H1 (cell line): Measurements from ENCODE around the gene FGGY. TPM values are rescaled to one million over a fixed set of nuclear protein-coding genes. Genes with fewer than 3 reads are reported as not detected.

Experiments used
- CTCF ChIA-PET: fragments of 300-600 bp; sonication (Branson Sonifier 250); formaldehyde crosslinking; loops from one replicate; lab custom pipeline; 2021; ENCODE audit not compliant: partially characterized antibody; lab: Charles Lee
- POLR2A ChIA-PET: fragments of 300-600 bp; sonication (Branson Sonifier 250); formaldehyde crosslinking; loops from one replicate; lab custom pipeline; 2021; ENCODE audit warnings: inconsistent platforms; ENCODE audit not compliant: partially characterized antibody; lab: Charles Lee
- DNase-seq, 2 experiments: peaks; one replicate each; pipeline versions ENCODE4 v3.0.0 to v3.0.0-alpha.2; 2010 to 2022; ENCODE audit warnings: low spot score in 2 of 2, low read depth in 1 of 2, mixed read lengths in 1 of 2
- FAIRE-seq: peaks from 2 replicates; lab custom pipeline; 2011; peaks lifted over from hg19 to GRCh38; lab: Jason Lieb, UNC
- H2AFZ ChIP-seq: 2 replicates; pipeline ENCODE4 v1.8.1; 2012; ENCODE audit warnings: low read length, inconsistent platforms
- H2AK5ac ChIP-seq: 2 replicates; pipeline ENCODE4 v1.6.1; 2013; ENCODE audit warnings: low read depth, low read length
- H2BK120ac ChIP-seq: replicated peaks from 2 replicates; pipeline ENCODE3; 2013; ENCODE audit warnings: low read depth, low read length, inconsistent platforms
- H2BK12ac ChIP-seq: 2 replicates; pipeline ENCODE4 v1.6.1; 2013; ENCODE audit warnings: low read depth, low read length
- H2BK15ac ChIP-seq: 2 replicates; pipeline ENCODE4 v1.6.1; 2013; ENCODE audit warnings: low read length
- H2BK20ac ChIP-seq: 2 replicates; pipeline ENCODE4 v1.6.1; 2013; ENCODE audit warnings: low read length
- H2BK5ac ChIP-seq: 2 replicates; pipeline ENCODE4 v1.6.1; 2013; ENCODE audit warnings: low read depth, low read length
- H3K14ac ChIP-seq: 2 replicates; pipeline ENCODE4 v1.6.1; 2013; ENCODE audit warnings: inconsistent platforms; ENCODE audit not compliant: insufficient read length
- H3K18ac ChIP-seq: 2 replicates; pipeline ENCODE4 v1.6.1; 2013; ENCODE audit warnings: low read length; ENCODE audit errors: extremely low read depth
- H3K23ac ChIP-seq: 2 replicates; pipeline ENCODE4 v1.6.1; 2013; ENCODE audit warnings: inconsistent platforms; ENCODE audit not compliant: insufficient read length
- H3K23me2 ChIP-seq: 2 replicates; pipeline ENCODE4 v1.6.1; 2013; ENCODE audit warnings: low read depth, low read length
- H3K27ac ChIP-seq: 2 replicates; pipeline ENCODE4 v1.6.1; 2011; ENCODE audit warnings: low read depth, low read length, inconsistent platforms
- H3K27me3 ChIP-seq, 4 experiments: replicated peaks in 1 of 4; 1 replicate in 1 of 4; 2 replicates in 3 of 4; pipeline versions ENCODE4 v1.6.1 to v1.8.1; 2011 to 2013; ENCODE audit warnings: low read length in 3 of 4, mild to moderate bottlenecking in 3 of 4, inconsistent platforms in 2 of 4, mixed read lengths in 2 of 4, moderate library complexity in 1 of 4; ENCODE audit not compliant: control insufficient read depth in 3 of 4, insufficient read depth in 3 of 4; ENCODE audit errors: extremely low read depth in 1 of 4
- H3K36me3 ChIP-seq, 4 experiments: 2 replicates each; pipeline versions ENCODE4 v1.6.1 to v1.8.1; 2011 to 2013; ENCODE audit warnings: mild to moderate bottlenecking in 4 of 4, low read length in 3 of 4, moderate library complexity in 2 of 4, control low read depth in 1 of 4, inconsistent platforms in 1 of 4; ENCODE audit not compliant: insufficient read depth in 4 of 4, control insufficient read depth in 2 of 4
- H3K4ac ChIP-seq: replicated peaks from 2 replicates; pipeline ENCODE3; 2013; ENCODE audit warnings: low read length, low read depth, mixed read lengths, inconsistent platforms; ENCODE audit not compliant: insufficient read length
- H3K4me1 ChIP-seq, 4 experiments: replicated peaks in 1 of 4; 1 replicate in 1 of 4; 2 replicates in 3 of 4; pipeline versions ENCODE4 v1.6.1 to v1.8.1; 2011 to 2013; ENCODE audit warnings: low read length in 3 of 4, inconsistent platforms in 2 of 4, mixed read lengths in 1 of 4; ENCODE audit not compliant: insufficient read depth in 4 of 4, control insufficient read depth in 3 of 4
- H3K4me2 ChIP-seq, 2 experiments: 2 replicates each; pipeline versions ENCODE4 v1.6.1 to v1.8.1; 2011 to 2013; ENCODE audit warnings: low read depth in 2 of 2, low read length in 2 of 2, control low read depth in 1 of 2, inconsistent platforms in 1 of 2, mild to moderate bottlenecking in 1 of 2; ENCODE audit not compliant: insufficient read depth in 1 of 2
- H3K4me3 ChIP-seq, 4 experiments: fragments of 200-600, 300-600 bp in 1 of 4; sonication (generic), shearing (Covaris generic), sonication (Bioruptor Twin) in 1 of 4; 2 replicates each; pipeline versions ENCODE4 v1.5.1 to v1.8.1; 2011 to 2016; ENCODE audit warnings: low read length in 4 of 4, low read depth in 3 of 4, control low read depth in 2 of 4, inconsistent platforms in 2 of 4, mild to moderate bottlenecking in 2 of 4, mixed read lengths in 1 of 4, moderate library complexity in 1 of 4; ENCODE audit not compliant: insufficient read depth in 2 of 4; ENCODE audit errors: extremely low read depth in 1 of 4
- H3K56ac ChIP-seq: replicated peaks from 2 replicates; pipeline ENCODE3; 2013; ENCODE audit warnings: low read depth, mild to moderate bottlenecking, mixed read lengths, low read length, inconsistent platforms; ENCODE audit not compliant: insufficient read length
- H3K79me1 ChIP-seq: 2 replicates; pipeline ENCODE4 v1.6.1; 2013; ENCODE audit warnings: low read depth, low read length, control low read depth
- H3K79me2 ChIP-seq, 2 experiments: 2 replicates each; pipeline versions ENCODE4 v1.6.1 to v1.8.1; 2012 to 2013; ENCODE audit warnings: low read length in 2 of 2, mild to moderate bottlenecking in 2 of 2, inconsistent platforms in 1 of 2; ENCODE audit not compliant: insufficient read depth in 2 of 2, control insufficient read depth in 1 of 2
- H3K9ac ChIP-seq, 4 experiments: replicated peaks in 1 of 4; 1 replicate in 1 of 4; 2 replicates in 3 of 4; pipeline versions ENCODE4 v1.6.1 to v1.8.1; 2011 to 2013; ENCODE audit warnings: low read depth in 3 of 4, low read length in 3 of 4, control low read depth in 2 of 4, mild to moderate bottlenecking in 2 of 4, moderate library complexity in 2 of 4, inconsistent platforms in 1 of 4; ENCODE audit errors: extremely low read depth in 1 of 4
- H3K9me3 ChIP-seq, 2 experiments: 2 replicates each; pipeline versions ENCODE4 v1.6.1 to v1.8.1; 2012 to 2013; ENCODE audit warnings: mild to moderate bottlenecking in 2 of 2, moderate library complexity in 2 of 2, control low read depth in 1 of 2, inconsistent platforms in 1 of 2, low read depth in 1 of 2, low read length in 1 of 2, mixed read lengths in 1 of 2; ENCODE audit not compliant: insufficient read depth in 2 of 2
- H4K20me1 ChIP-seq, 2 experiments: replicated peaks in 1 of 2; 2 replicates each; pipeline versions ENCODE3 to v1.8.1; 2011 to 2013; ENCODE audit warnings: inconsistent platforms in 2 of 2, low read length in 2 of 2, mild to moderate bottlenecking in 1 of 2; ENCODE audit not compliant: insufficient read depth in 2 of 2, control insufficient read depth in 1 of 2
- H4K5ac ChIP-seq: 2 replicates; pipeline ENCODE4 v1.6.1; 2013; ENCODE audit warnings: low read length, low read depth, mixed read lengths, inconsistent platforms; ENCODE audit not compliant: insufficient read length
- H4K8ac ChIP-seq: 2 replicates; pipeline ENCODE4 v1.8.0; 2013; ENCODE audit warnings: mild to moderate bottlenecking, moderate library complexity, low read length, inconsistent platforms; ENCODE audit not compliant: insufficient read depth; ENCODE audit errors: extremely low read depth
- H4K91ac ChIP-seq: replicated peaks from 2 replicates; pipeline ENCODE3; 2013; ENCODE audit warnings: low read length, mixed read lengths, inconsistent platforms; ENCODE audit not compliant: insufficient read length
- KDM5A ChIP-seq: fragments of 200-600 bp; IDR thresholded peaks from 2 replicates; pipeline ENCODE4 v1.7.1; 2012; ENCODE audit warnings: mild to moderate bottlenecking, low read length, inconsistent platforms, mixed read lengths
- WGBS, 2 experiments: shearing (Covaris generic) in 1 of 2; methylation state at CpG; one replicate each; pipeline versions ENCODE4 v1.1.6 to v1.1.7; 2013 to 2015; ENCODE audit warnings: low lambda C conversion rate in 2 of 2, mixed read lengths in 2 of 2, inconsistent platforms in 1 of 2, low coverage in 1 of 2, missing lambda C conversion rate in 1 of 2; ENCODE audit not compliant: insufficient replicate concordance in 2 of 2, insufficient coverage in 1 of 2, insufficient read length in 1 of 2; ENCODE audit errors: extremely low coverage in 1 of 2, missing lambda C conversion rate in 1 of 2; 5-methylcytosine and 5-hydroxymethylcytosine counted together
- polyA plus RNA-seq, 7 experiments: library from polyadenylated mRNA; depleted of rRNA in 3 of 7; stranded (reverse) in 5 of 7; unstranded in 2 of 7; fragments of >200 nt in 5 of 7; fragments of 200-250 nt in 2 of 7; gene quantifications; 1 replicate in 5 of 7; 2 replicates in 1 of 7; 4 replicates in 1 of 7; pipeline versions ENCODE4 v1.2.1 to v1.2.3, GENCODE V29; 2011 to 2013; ENCODE audit warnings: missing spikeins in 2 of 7, mixed read lengths in 2 of 7
- total RNA-seq: library from RNA; stranded (reverse); fragmentation: NEBNext Ultra II Directional; extraction: Animal tissue kit (Norgen Biotek cat#: 25700); gene quantifications from 2 replicates; pipeline ENCODE4 v1.2.1, GENCODE V29; 2021

FGGY gene
- total and polyA plus RNA-seq, 2 of the 8 experiments (the other 6 are each of a cell fraction or from before 2014, with no cell fraction given) = 10.3 to 12.5 TPM

DNA sequence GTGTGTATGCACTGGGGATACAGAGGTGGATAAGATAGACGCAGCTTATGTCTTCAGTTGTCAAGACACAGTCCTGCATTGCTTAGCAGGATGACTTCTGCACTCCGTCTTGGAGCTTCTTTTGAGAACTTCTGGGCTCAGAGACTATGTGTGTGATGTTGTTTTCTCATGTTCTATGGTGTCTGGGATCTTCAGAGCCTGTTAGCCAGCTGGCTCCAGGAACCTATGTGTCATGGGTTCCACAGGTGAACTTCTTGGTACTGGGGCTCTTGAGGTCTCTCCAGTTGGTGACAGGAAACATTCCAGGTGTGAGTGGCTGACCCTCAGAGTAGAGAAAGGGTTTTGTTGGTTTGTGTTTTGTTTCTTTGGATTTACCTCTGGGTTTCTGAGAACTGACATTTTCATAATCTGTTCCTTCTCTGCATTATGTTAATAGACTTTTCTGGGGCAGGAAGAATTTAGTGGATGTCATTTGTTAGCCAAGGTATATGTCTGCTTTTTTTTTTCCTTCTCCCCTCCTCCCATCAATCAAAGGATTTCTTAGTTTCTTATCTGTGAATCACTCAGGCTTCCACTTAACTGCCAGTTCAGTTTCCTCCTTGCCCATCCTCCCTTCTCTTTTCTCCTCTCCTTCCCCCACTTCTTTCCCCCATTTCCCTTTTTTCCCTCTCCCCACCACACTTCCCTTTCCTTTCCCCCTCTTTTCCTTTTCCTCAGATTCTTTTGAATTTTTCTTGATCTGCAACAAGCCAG lies 18.1 kb downstream of the FGGY start:
- 84% methylated on average over 2 of the region's 2 CpGs; no CpG with 5 or more reads in 1 of the 2 experiments for WGBS, 2 experiments

More for the DNA sequence above, 18.1 kb downstream of the FGGY start:
- no peak overlapping the region for H2BK20ac ChIP-seq
- no peak overlapping the region for H3K4ac ChIP-seq
- no peak overlapping the region for H2BK12ac ChIP-seq
- no peaks in the 10 kb centered on the region for H3K9me3 ChIP-seq
- no peak overlapping the region for H3K14ac ChIP-seq
- H3K79me1 ChIP-seq = no peaks in the 10 kb centered on the region
- H3K36me3 ChIP-seq = no peaks in the 10 kb centered on the region
- no peak for TF ChIP-seq KDM5A
- no peak overlapping the region for H4K8ac ChIP-seq
- no peak overlapping the region for H3K18ac ChIP-seq
- H2AFZ ChIP-seq = no peak overlapping the region
- H4K91ac ChIP-seq = no peak overlapping the region
- no peak overlapping the region for H2AK5ac ChIP-seq
- no peak overlapping the region for H3K4me2 ChIP-seq
- no peak overlapping the region for H2BK120ac ChIP-seq
- H3K23me2 ChIP-seq = no peaks in the 10 kb centered on the region; the same call in 1 of the 2 replicates
- peaks cover 0 to 3% of the 10 kb centered on the region in 2 experiments; a peak in 1 of 4 replicates for H3K79me2 ChIP-seq
- FAIRE-seq = no peak
- no peak overlapping the region for H2BK5ac ChIP-seq
- H4K5ac ChIP-seq = no peak overlapping the region
- no peak overlapping the region for H3K9ac ChIP-seq
- H2BK15ac ChIP-seq = no peak overlapping the region
- no peak for DNase-seq
- POLR2A ChIA-PET = no interaction called here
- H3K56ac ChIP-seq = no peak overlapping the region
- no peaks in the 10 kb centered on the region for H4K20me1 ChIP-seq
- no peak overlapping the region for H3K23ac ChIP-seq
- CTCF ChIA-PET = interaction anchor here (0.8 kb wide), 1 partner anchor 52 kb away, joined by 3 read pairs; no protein-coding TSS in a partner anchor
- H3K4me3 ChIP-seq = no peak overlapping the region
- no peak overlapping the region for H3K27ac ChIP-seq
- peaks cover 0 to 1% (median 0%) of the 10 kb centered on the region in 4 experiments; a peak in 1 of 7 replicates for H3K27me3 ChIP-seq
- H3K4me1 ChIP-seq = peaks cover 2 to 9% (median 6%) of the 10 kb centered on the region in 4 experiments; a peak in 5 of 7 replicates
